GDM1 (cell line): ENCODE results near the gene NOVA2.

Experiments
- DNase-seq: peaks from one replicate; lab custom pipeline; 2025; lab: John Stamatoyannopoulos, UW

The NOVA2 gene

DNA sequence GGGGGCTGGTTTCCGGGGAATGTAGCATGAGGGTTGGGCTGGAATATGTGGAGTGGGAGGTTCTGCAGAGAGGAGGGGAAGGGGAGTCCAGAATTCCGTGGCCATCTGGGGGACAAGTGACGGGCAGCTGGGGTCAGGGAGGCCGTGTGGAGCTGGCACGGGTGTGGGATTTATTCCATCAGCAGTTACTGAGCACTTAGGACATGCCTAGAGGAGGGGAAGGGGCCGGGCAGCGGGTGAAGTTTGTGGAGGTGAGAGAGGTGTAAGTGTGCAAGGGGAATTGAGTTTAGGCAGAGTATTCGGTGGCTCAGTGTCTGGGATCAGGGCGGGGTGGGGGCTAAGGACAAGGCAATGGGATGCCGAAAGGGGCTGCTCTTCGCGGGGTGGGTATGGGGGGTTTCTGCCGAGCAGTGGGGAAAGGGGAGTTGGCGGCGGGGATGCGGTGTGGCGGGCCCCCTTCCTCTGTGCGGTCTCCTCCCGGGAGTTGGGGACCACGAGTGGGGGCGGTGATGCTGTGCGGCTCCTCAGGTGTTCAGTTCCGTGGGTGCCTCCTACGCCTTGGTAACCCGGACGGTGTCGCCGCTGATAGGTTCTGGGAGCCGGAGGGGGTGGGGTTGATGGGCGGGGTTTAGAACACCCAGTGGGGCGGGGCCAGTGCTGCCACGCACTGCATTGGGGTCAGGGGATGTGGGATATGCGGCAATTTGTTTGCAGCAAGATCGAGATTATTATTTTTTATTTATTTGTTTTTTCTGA lies 27.0 kb upstream of the NOVA2 start:
- DNase-seq, result no peak

DNA sequence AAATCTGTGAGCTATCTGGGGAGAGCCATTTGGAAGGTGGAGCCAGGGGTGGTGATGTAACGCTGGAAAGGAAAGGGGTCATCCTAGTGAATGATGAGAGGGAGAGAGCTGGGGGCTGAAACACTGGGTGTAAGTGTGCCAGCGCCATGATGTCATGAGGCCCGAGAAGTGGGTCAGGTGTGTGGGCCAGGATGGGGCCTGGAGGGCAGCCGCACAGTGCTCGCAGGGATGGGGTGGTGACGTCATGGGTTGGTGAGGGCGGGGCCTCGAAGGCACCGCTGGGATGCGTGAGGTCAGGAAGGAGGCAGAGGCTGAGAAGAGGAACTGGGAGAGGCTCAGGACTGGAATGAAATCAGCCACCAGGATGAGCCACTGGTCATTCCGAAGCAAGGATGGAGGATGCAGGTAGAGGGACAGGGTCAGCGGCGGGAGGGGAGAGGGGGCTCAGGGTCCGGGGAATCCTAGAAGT lies 26.0 kb upstream of the NOVA2 start:
- no peak for DNase-seq

GRCh38 chr19:45998834-45999233 lies 25.2 kb upstream of the NOVA2 start:
- DNase-seq, result no peak

GRCh38 chr19:45996933-45997332 lies 23.3 kb upstream of the NOVA2 start:
- DNase-seq, result no peak

- DNase-seq, result no peak
Measured at GRCh38 chr19:45995715-45996385, 22.2 kb upstream of the NOVA2 start.

DNA sequence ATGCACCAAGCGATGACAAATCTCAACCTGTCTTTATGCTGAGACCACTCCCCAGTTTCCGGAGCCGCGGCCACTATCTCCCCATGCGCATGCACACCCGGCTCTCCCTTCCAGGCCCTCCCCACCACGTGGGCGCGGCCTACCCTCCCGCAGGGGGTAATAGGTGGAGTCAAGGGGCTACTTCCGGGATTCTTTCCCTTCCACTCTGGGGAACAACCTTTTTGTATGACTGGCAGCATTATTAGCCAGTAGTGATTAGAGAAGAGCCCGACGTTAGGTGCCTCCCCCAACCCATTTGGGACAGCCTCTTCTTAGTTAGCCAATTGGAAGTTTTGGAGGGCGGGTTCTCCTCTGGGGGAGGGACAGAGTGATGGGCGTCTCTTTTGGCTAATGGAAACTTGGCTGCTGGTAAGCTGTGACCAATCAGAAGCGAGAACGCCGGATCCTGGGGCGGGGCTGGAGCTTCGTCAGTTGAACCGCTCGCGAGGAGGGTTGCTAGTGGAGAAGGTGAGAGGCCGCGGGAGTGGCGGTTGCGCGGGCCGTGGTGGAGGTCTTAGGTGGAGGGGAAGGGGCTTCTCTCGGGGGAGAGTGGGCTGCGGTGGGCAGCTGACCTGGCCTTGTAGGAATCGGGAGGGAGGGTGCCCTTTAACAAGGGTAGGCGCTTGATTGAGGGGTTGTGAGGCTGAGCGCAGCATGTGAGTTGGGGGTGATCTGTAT lies 21.5 kb upstream of the NOVA2 start, which contains the start of gene CCDC61:
CCDC61 (plus strand) TSS at position 470 of the 717 bp plus-strand sequence. CDS start 7,552 bp downstream, outside the sequence.
- peak; percentile 97 for DNase-seq

- no peak for DNase-seq
Measured at GRCh38 chr19:45994456-45994997, 20.9 kb upstream of the NOVA2 start.

DNA sequence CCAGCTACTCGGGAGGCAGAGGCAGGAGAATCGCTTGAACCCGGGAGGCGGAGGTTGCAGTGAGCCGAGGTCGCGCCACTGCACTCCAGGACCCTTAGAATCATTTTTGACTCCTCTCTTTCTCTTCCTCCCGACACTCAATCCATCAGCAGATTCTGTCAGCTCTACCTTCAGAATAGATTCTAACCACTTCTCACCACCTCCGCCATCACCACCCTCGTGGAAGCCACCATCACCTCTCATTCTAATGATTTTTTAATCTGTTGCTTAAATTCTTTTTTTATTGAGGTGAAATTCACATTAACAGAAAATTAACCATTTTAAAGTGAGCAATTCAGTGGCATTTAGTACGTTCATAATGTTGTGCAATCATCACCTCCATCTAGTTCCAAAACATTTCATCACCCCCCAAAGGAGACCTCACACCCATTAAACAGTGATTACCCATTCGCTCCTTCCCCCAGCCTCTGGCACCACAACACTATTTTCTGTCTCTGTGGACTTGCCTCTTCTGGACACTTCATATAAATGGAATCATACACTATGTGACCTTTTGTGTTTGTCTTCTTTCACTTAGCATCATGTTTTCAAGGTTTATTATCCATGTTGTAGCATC lies 16.6 kb upstream of the NOVA2 start:
- no peak for DNase-seq

DNA sequence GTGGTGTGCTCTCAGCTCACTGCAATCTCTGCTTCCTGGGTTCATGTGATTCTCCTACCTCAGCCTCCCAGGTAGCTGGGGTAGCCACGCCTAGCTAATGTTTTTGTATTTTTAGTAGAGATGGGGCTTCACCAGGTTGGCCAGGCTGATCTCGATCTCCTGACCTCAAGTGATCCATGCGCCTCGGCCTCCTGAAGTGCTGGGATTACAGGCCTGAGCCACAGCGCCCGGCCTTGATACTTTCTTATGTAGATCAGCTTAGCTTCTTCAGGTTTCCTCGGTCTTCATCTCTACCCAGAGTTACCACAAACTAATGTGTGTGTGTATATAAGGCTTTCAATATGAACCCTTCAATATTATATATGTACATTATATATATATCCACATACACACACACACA lies 11.7 kb upstream of the NOVA2 start:
- DNase-seq, result no peak

GRCh38 chr19:45981350-45981749 lies 7.7 kb upstream of the NOVA2 start:
- no peak for DNase-seq

- DNase-seq, result no peak
Measured at GRCh38 chr19:45978156-45978555, 4.5 kb upstream of the NOVA2 start.

DNA sequence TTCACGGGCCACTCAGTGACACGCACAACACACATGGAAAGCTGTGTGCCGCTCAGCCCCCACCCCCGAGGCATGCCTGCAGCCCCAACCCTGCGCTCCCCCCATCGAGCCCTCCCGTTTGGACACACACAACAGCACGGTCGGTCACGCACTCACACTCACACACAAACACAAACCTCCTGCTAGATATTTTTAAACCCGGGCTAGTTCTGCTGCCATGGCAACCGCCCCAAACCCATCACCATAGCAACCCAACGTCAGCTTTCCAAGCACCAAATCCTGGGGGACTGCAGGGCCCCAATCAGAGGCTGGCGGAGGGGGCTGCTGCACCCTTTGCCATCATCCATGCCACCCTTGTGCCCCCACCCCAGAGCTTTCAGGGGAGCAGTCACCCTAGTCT lies 2.5 kb upstream of the NOVA2 start:
- no peak for DNase-seq

DNA sequence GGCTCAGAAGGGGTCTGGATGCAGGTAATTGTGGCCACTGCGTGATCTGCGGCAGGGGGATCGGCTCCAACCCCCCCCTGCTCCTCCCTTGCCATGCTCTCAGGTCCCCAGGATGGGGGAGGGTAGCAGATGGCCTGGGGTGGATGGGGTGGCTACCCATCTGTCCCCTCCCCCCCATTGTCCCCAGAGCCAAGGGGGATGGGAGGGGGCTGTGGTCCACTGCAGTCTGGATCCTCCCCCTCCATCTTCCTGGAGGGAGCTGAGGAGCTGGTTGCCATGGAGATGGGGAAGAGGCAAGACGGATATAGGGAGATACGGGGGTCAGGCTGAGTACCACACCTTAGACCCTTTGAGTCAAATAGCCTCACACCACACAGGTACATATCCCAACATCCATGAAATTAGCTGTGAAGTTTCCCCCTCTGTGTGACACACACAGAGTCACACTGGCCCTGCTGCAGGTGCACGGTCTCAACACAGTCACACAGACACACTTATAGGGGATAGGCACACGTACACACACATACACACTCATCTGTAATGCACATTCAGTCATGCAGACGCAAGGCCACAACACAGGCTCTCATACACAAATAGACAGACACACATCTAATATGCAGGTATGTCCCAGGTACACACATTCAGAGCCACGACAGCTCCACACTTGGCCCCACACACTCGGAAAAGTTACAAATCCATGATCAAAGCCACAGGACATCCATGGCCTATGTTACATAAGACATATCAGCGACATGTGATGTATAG lies 1.8 kb upstream of the NOVA2 start:
- no peak for DNase-seq

DNA sequence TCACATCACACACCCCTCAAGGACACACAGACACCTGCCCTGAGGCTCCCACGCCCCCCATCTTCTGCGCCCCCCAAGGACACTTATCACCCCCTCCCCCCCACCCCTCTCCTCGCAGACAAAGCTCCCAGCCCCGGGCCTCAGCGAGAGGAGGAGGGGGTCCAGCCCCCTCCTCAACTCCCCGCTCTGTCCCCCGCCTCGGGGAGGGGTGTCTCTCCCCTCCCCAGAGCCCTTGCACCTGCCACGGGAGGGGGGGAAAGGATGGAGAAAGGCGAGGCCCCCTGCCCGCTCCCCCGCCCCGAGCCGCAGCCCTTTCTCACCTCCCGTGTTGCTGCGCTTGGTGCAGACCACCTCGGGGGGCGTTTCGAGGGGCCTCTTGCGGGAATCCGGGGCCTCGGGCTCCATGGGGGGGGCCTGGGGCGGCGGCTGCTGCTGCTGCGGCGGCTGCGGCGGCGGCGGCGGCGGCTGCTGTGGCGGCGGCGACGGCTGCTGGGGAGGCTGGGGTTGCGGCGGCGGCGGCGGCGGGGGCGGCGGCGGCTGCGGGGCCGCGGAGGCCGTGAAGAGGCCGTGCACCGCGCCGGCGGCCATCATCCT lies 621 bp downstream of the NOVA2 start:
- DNase-seq, result no peak

- DNase-seq, result no peak
Measured at GRCh38 chr19:45972081-45972946, 1.4 kb downstream of the NOVA2 start.

GRCh38 chr19:45971260-45971902 lies 2.3 kb downstream of the NOVA2 start:
- no peak for DNase-seq

DNA sequence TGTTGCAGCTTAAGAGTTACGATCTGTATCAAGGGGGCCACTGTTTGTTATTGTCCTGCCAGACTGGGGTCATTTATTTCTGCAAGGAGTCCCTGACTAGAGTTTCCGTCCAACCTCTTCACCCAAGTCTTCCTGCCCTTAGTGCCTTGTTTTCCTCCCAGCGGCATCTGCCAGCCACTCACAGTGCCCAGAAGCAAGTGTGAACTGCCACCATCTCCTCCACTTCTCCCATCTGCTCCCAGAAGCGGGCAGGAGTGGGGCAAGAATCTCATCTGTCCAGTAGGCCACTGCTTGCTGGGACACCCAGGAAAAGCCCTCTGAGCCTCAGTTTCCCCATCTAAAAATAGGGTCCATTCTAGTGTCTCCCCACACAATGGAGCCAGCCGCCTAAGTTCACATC lies 4.0 kb downstream of the NOVA2 start:
- DNase-seq, result no peak

GRCh38 chr19:45968626-45969025 lies 5.0 kb downstream of the NOVA2 start:
- DNase-seq, result no peak

- DNase-seq, result no peak
Measured at GRCh38 chr19:45967246-45967645, 6.4 kb downstream of the NOVA2 start.
